Fibroblast of skin of back (primary cell): ENCODE measurements around the gene RHBDD1.

ENCODE experiments used
- DNase-seq: peaks from one replicate; pipeline ENCODE4 v3.0.0-alpha.2; 2013

The RHBDD1 gene

DNA sequence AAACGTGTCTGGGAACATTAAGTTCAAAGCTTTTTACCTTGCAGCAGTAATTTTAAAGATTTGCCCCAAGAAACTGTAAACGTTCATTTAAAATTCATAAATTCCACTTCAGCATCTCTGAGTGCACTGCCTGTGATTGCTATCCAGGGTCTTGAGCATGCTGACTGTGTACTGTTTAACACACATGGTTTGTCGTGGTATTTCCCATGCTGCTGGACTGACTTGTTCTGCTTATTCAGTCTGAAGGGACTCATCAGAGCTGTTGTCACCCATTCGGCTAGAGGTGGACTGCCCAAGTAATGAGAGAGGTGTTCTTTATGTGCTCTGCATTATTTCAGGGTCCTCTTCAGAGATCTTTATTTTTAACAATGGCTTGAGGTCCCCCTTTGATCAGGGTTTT, 53.1 kb downstream of the RHBDD1 start:
- peak; percentile 35 for DNase-seq

- DNase-seq, result no peak
Observed at GRCh38 chr2:226890286-226890685, 54.4 kb downstream of the RHBDD1 start.

GRCh38 chr2:226891780-226892590, 56.1 kb downstream of the RHBDD1 start:
- DNase-seq, result peak; percentile 96

DNA sequence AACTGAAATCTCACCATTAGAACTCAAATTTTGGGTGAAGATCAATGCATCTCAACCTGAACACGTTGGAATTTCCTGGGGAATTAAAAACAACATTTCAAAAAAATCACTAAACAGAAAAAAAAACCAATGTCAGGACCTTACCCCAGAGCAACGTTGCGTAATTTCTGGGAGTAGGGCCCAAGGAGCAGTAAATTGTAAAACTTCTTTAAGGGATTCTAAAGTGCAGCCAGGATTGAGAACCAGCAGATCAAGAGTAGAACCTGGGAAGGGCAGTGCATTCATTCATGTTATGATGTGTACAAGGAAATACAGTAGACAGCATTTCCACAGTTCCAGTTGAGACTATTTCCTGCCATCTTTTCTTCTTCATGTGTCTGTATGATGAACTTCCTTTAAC, 56.9 kb downstream of the RHBDD1 start:
- DNase-seq, result no peak

DNA sequence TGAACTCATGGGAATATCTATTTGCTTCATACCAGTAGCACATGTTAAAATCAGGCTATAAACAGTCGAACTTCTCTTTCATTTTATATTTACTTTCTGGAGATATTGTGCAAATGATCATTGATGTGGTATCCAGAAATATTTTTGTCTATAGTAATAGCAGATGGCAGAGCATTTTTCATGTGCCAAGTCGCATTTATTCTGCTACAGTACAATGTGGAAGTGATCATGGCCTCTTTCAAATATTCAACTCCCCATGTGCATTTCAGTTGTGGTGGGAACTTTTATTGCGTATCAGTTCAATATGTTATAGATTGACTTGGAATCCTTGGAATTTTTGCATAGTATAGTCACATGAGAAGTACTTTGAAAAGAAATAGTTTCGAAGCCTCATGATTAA, 57.4 kb downstream of the RHBDD1 start:
- peak; percentile 85 for DNase-seq

DNA sequence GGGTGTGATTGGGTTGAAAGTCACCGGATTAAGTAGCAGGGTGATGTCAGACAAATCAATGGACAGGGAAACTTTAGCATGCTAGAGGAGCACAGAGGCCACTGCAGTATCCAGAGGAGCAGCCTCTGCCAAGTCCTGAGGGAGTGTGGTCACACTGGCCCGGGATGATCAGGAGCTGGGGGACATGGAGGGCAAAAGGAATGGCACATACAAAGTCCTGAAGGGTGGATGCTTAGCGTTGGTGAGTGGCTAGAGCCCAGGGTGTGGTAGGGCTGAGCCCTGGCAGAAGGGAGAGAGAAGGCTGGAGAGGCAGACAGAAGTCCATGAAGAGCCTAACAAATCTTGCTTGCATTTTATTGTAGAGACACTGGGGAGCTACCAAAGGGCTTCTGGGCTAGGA, 58.9 kb downstream of the RHBDD1 start:
- DNase-seq, result no peak

- DNase-seq, result no peak
Observed at GRCh38 chr2:226895579-226895978, 59.7 kb downstream of the RHBDD1 start.

GRCh38 chr2:226898121-226898520, 62.3 kb downstream of the RHBDD1 start:
- DNase-seq, result no peak

- no peak for DNase-seq
Observed at GRCh38 chr2:226898897-226899296, 63.0 kb downstream of the RHBDD1 start.

DNA sequence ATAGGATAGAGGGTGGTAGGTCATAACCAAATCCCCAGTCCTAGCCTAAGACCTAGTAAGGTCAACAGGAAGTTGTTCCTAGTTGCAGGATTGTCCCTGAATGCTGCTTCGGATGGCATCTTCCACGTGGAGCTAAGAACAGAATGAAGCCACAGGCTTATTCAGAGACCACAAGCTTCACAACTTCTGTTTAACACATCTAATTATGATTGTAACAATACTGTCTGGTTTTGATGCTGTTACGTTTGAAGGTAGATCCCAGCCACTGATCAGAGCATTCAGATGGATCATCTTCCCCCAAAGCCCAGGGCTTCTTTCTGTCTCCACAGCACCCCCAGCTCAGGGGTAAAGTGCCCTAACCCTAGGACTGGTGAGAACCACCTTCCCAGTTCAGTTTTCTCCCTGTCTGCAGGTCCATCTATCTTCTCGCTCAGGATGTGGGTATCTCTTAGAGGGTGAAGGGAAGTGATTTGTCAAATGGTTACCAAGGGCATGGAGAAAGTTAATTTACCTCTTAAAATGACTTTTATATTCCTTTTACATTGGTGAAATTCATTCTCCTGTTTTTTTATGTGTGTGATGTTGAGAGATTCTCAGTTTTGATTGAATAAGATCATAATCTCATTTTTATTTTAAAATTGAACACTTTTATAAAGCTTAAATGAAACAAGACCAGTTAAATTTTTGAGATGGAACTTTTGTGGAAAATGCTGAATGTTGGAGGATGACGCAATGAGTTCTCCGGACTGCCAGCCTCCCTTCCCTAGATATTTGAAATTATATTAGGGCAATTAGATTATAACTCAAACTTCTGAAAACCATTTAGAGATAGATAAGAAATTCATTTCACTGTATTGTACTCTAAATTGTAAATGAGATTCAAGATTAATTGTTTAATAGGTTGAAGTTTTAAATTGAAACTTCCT, 66.5 kb downstream of the RHBDD1 start:
- no peak for DNase-seq

DNA sequence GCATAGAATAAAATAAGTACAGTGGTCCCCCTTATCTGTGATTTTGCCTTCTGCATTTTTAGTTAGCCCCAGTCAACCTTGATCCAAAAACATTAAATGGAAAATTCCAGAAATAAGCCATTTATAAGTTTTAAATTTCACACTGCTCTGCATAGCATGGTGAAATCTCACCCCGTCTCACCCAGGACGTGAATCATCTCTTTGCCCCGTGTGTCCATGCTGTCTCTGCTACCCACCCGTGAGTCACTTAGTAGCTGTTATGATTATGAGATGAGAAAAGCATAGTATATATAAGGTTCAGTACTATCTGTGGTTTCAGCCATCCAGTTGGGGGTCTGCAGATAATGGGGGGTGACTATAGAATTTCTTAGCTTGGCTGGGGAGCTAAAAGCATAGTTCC, 67.3 kb downstream of the RHBDD1 start:
- peak; percentile 94 for DNase-seq

DNA sequence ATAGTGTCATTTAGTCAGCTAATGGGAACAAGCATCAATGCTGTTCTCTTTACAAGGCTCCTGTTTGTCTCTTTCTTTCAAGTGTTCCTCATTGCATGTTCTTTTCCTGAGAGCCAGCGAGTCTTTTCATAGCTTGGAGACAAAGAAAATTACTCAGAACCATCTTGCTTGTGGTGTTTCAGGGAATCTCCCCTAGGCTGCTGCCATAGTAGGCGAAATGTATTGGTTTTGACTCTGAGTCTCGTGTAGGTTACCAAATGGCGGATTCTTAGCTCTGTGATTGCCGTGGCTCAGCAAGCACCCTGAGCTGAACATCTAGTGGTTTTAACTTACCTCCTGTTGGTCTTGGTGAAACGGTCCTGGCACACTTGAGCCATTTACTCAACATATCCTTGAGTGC, 68.7 kb downstream of the RHBDD1 start:
- DNase-seq, result no peak

DNA sequence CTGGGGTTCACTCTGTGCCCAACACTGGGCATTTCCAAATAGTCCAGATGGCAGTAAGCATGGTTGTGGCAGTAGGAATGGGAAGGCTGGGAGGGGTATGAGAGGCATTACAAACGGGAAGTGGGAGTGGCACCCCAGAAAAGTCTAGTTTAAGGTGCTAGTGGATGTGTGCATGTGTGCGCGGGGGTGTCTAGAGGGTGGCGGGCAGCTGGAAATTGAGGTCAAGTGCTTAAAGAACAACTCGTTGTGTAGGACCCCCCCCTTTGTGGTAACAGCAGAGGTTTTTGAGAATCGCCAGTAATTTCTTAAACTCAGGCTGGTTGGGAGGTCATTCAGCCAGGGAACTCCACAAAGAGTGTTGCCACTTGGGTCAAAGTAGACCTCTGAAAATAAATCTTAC, 69.9 kb downstream of the RHBDD1 start:
- DNase-seq, result no peak

DNA sequence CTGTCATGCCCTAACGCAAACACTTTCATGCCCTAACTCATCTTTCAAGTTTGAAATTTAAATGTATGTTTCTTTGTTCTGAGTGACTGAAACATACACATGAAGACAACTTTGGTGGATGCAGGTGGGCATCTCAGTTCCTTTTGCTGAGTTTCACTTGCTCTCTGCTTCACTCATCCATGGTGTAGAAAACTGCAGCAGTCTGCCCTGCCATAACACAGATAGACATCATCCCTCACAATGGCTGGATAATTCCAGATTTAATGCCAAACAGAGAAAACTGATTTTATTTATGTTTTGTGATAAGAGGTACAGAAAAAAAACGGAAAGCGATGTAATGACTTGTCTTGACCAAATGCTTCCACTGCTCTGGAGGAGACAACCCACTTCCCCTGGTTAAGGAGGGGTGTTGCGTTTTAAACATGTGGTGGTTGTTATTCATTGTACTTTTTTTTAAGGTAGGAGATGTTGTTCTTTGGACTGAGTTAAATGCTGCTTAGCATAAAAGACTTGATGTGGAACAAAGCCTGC, 70.4 kb downstream of the RHBDD1 start:
- DNase-seq, result no peak

- DNase-seq, result peak; percentile 79
Observed at GRCh38 chr2:226909126-226909525, 73.3 kb downstream of the RHBDD1 start.

DNA sequence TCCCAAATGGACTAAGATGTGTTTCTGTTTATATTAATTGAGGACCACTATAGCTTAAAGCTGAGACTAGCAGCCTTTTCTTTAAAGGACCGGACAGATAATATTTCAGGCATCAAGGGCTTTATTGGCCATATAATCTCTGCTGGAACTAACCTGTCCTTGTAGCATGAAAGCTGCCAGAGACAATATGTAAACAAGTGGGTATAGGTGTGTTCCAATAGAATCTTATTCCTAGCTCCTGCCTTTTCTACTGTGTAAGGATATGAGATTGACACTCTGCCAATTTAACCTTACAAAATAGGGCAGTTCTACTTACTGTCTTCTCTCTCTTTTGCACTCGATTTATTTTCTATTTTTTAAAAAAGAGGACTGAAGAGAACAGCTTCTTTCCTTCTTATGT, 74.0 kb downstream of the RHBDD1 start:
- DNase-seq, result no peak

GRCh38 chr2:226910384-226910783, 74.5 kb downstream of the RHBDD1 start:
- no peak for DNase-seq

GRCh38 chr2:226911932-226912331, 76.1 kb downstream of the RHBDD1 start:
- DNase-seq, result peak; percentile 63

- DNase-seq, result no peak
Observed at GRCh38 chr2:226913641-226914040, 77.8 kb downstream of the RHBDD1 start.

DNA sequence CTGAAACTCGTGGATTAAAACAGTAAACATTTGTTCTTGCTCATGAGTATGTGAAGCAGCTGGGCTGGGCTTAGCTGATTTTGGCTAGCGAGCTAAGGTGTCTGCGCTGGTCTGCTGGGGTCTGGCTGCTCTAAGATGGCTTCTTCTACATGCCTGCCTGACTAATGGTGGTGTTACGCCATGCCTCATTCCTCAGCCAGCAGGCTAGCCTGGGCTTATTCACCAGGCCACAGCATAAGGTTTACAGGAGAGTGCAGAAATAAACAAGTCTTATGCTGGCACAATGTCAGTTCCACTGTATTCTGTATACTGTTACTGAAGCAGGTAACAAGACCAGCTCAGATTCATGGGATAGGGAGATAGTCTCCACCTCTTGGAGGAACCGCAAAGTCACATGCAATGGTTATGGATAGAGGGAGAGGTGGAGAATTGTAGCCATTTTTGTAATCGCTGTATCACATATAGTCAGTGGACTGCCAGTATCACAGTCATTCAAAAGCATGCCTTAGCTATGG, 80.0 kb downstream of the RHBDD1 start:
- DNase-seq, result no peak

DNA sequence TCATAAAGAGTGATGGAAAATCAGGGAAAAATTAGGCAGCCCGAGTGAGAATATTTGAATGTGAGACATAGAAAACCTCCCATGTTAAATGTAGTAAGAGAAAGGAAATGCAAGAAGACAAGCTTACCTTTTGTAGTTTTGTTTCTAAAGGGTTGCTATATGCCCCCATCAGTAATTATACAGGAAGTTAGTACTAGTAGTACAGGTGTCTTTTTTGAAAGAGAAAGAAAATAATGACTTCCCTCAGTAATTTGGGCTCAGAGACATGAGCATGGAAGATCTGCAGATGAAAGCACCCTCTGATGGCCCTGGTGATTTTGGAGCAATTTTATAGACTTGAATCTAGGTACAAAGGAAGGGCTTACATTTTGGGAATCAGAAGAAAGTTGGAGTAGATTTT, 80.8 kb downstream of the RHBDD1 start:
- DNase-seq, result no peak

DNA sequence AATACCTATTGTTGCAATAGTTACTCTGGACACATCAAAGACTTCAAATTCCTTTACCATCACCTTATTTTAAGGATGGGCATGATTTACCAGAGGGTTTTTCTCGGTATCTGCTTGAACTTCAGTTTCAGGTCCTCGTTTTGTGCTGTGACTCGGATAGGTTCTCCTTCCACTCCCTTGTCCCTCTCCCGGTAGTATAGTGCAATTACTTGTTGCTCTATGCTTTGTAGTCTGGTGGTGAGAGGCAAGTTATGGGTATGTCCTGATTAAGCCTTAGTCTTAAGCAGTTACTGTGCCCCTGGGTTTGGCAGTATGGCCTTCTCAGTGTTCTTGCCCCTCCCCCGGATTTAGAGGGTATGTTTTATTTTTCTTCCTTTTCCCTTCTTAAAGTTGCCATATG, 96.6 kb downstream of the RHBDD1 start:
- no peak for DNase-seq

DNA sequence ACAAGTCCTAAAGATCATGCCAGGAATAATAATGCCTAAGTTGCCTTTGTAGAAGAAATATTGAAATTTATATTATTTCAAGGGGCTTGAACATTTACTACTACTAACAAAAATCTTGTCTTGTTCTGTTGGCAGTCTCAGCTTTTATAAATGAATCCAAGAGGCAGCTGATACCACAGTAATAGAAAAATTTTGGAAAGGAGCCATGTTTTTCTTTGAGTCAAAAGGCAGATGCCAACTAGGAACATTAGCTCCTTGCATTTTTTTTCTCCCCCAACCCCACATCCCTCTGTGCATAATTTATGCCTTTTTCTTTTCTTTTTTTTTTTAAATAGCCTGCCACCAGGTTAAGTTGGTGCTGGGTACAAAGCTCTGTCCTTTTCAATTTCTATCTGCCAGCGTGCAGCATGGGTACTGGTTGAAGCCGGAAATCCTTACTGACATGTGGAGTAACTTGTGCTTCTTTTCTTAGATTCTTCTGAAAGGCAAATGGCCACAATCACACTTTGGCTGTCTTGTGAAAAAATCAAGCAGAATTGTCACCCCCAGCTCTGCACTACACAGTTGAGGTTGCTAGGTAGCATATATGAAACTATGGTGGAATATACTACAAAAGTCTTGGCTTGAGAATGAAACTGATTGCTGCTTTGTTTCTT, 98.8 kb downstream of the RHBDD1 start:
- DNase-seq, result peak; percentile 43
